Stimulated activated CD4-positive, alpha-beta T cell treated with anti-CD3 and anti-CD28 coated beads, Interleukin-2, amount 100 ng/mL, for 24 hours (primary cell): Measurements from ENCODE around the gene KRT6B.

Experiments used
- DNase-seq, 2 donors: peaks; one replicate each; pipeline ENCODE4 v3.0.0-alpha.2; 2020

Gene KRT6B

DNA sequence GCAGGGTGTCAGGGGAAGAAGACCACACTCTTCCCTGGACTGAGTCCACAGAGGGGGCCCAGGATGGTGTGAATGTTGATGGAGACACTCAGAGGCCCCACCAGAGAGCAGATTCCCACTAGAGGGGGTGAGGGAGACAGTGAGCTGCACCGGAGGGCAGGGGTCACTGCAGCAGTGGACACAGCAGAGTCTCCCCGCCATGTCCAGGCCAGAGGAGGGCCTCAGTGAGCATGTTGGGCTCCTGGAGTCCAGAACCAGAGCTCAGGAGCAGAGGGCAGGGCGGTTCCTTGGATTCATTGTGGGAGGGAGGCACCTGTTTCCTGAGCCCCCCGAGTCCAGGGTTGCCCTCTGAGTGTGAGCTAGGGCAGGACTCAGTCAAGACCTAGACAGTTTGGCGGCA, 44.0 kb downstream of the KRT6B start:
- DNase-seq, result no peak

DNA sequence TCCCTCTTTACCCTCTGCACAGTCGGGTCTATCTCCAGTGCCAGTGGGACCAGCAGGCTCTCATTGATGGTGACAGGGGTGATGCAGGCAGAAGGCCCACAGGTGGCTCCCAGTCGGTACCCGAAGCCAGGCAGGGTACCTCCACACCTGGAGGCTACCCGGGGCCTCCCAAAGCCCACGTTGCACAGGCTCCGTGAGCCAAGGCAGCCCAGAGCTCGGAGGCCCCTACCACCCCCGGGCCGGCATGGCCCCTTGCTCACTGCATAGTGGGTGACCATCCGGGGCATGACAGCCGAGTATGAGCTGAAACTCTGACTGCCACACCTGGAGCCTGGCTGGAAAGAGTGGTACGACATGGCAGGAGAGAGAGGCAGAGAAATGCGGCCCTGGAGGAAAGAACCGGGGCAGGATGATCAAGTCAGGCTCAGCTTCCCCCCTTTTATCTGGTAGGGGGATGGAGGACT, 46.0 kb downstream of the KRT6B start, which contains the start of gene KRT82:
Gene KRT82, minus strand, starts transcription at position 414 of the 464 bp plus-strand sequence. Its CDS starts 58 bp downstream, at position 356.
- no peak for DNase-seq

DNA sequence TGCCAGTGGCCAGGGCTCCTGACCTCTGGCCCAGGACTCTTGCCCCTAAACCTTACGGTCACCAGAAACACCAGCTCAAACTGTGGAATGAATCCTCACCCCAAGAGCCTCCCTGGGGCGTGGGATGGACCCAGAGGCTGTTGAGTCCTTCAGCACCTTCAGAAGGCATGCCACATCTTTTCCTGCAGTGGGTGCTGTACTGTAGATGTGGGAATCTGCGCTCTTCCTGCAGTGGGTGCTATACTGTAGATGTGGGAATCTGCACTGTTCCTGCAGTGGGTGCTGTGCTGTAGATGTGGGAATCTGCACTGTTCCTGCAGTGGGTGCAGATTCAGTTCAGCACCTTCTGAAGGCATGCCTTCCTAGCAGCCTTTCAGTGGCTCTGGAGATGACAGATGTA, 47.0 kb downstream of the KRT6B start:
- DNase-seq, result no peak

DNA sequence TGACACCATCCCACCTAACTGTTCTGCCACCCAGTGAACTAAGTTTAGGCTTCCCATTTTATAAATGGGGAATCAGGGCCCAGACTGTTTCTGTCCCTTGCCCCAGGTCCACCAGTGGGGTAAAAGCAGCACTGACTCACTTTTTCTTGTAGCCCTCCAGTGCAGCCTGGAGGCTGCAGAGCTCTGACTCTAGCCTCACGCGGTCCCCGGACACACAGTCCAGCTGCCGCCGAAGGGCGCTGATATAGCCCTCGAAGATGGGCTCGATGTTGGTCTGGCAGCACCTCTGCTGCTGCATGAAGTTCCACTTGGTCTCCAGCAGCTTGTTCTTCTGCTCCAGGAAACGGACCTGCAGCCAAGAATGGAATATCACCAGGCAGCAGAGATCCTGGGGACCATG, 48.4 kb downstream of the KRT6B start:
- no peak for DNase-seq

DNA sequence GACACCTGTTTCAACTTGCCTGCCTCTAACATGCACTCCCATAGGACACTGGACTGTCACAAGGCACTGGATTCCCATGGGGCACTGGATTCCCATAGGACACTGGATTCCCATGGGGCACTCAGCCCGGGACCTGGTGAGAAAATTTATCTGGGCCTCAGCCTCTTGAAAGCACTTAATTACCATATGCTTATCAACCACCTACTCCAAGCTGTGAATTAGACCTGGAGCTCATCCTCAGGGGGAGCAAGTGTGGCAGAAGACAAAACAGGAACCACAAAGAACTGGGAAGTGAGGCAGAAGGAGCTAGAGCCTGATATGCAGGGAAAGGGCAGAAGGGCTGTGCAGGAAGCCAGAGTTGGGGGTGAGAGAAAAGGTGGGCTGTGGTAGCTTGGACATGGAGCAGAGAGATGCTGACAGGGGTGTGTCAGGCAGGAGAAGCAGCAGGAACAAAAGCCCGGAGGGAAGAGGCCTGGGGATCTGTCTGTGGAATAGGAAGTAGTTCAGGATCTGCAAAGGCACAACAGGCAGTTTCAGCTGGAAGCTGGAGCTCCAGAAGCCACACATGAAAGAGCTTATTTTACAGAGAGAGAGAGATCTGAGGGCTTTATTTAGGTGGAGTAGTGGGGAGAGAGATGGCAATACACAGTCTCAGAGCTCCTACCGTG, 48.9 kb downstream of the KRT6B start:
- DNase-seq, result no peak

DNA sequence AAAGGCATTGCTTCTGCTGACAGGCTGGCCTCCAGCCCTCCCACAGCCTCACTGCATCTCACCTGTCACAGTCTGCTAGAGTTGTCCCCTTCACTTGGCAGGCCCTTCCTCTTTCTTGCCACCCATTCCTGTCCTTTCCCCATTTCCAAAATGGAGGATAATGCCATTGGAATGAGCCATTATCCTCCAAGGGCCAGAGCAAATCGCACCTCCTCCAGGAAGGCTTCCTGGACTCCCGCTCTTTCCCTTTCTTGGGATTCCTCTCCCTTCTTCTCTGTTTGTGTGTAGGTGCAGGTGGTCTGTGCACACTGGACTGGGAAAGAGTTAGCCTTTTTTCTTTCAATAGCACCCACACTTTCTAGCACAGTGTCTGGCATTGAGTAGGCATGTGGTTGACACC, 49.6 kb downstream of the KRT6B start:
- DNase-seq, result no peak

DNA sequence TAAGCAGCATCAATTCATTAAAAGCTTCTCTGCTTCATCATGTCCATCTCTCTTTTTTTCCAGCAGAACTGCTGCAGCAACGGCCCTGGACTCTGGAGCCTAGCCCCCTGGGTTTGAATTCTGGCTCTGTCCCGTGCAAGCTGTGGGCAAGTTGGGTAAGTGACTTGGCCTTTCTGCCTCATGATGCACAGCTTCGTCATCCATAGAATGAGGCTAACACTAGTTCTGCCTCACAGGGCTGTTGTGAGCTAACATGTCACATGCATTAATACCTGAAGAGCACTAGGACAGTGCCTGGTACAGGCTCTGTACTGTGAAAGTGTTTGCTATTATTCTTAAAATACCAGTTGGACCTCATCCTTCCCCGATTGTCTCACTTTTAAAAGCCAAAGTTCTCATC, 50.0 kb downstream of the KRT6B start:
- DNase-seq, result no peak

DNA sequence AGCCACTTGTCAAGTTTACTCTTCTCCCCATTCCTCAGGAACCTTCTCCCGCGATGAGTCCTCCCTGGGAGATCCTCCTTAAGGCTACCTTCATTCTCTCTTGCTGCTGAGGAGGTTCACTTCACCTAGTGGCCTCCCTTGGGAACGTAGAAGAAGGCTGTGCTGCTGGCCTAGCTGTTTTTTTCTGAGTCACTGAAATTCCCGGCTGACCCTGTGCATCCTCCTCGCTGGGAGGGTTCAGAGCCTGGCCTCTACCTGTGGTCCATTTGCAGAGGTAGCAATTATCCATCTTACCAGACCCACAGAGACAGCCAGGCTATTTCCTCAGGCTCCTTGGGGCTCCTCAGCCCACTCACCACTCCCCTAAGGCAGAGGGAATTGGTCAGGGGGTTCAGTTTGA, 50.4 kb downstream of the KRT6B start:
- DNase-seq, result no peak

DNA sequence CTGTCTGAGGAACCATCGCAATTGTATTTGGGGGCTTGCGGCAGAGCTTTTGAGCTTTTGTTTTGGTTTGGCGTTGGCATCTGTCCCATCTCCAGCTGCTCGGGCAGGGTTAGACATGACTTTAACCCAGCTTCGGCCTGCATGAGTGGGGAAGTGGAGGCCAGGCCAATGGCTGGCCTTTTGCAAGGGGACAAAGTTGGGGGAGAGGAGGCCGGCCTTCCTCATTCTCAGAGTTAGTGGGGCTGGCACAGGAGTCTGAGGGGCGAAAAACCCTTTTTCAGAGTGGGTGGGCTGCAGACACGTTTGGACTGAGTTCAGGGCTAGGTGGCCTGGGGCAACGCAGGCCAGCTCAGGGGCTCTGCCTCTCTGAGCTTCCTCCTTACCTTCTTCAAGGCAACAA, 51.0 kb downstream of the KRT6B start:
- DNase-seq, result no peak

DNA sequence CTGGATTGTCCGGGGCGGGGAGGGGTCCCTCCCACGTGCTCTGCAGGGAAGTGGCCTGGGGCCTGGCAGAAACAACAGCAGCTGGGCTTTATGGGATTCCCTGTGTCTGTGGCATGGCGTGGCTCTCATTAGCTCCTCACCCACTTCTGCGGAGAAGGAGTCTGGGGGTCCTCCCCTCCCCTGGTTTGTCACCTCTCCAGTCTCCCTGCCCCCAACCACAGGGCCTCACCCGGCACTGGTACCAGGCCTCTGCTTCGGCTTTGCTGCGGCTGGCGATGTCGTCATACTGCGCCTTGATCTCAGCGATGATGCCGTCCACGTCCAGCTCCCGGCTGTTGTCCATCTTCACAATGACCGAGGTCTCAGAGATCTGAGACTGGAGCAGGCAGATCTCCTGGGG, 52.2 kb downstream of the KRT6B start:
- no peak for DNase-seq

DNA sequence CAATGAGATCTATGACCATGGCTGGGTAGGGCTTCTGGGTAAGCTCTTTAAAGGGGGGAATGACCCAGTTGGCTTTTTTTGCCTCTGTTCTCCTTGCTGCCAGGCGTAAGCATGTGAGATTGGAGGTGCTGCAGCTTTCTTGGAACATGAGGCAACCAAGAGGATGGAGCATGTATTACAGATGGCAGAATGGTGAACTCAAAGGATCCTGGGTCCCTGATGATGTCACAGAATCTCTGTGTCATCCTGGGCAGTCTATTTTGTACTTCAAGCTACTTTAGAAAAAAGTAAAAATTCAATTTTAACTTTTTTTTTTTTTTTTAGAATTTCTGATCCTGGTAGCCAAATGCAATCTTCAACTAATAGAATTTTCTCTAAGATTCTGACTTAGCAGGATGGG, 53.8 kb downstream of the KRT6B start:
- no peak for DNase-seq

DNA sequence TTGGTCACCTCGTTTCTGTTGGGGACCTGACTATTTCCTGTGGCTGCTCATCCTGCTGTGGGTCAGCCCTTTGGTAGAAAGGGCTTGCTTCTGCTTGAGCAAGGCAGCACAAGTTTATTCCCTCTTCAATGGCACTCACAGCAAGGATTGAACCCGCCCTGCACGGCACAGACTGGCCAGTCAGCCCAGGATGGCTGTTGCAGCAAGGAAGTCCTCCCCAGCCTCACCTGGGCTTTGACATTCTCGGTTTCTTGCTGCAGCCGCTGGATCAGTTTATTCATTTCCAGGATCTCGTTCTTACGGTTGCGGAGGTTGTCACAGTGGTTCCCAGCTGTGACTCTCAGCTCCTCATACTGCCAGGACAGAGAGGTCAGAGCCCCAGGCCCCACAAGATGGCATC, 55.3 kb downstream of the KRT6B start:
- DNase-seq, result no peak
